Liver (tissue), 9 donors: ENCODE measurements around the gene PGAP3. TPM values are rescaled to one million over a fixed set of nuclear protein-coding genes. Genes with fewer than 3 reads are reported as not detected.

Experiments
- DNase-seq: peaks from one replicate; pipeline ENCODE4 v3.0.0-alpha.2; 2017; ENCODE audit warnings: low spot score
- H3K27ac ChIP-seq, 2 donors: one replicate each; pipeline ENCODE4 v1.7.0; 2013; ENCODE audit warnings: inconsistent platforms in 2 of 2, low read length in 2 of 2, control low read depth in 1 of 2, low read depth in 1 of 2, mild to moderate bottlenecking in 1 of 2
- H3K27me3 ChIP-seq, 4 donors: one replicate each; pipeline versions ENCODE4 v1.6.1 to v1.7.0; 2013; ENCODE audit warnings: low read length in 3 of 4, inconsistent platforms in 1 of 4, mild to moderate bottlenecking in 1 of 4, moderate library complexity in 1 of 4; ENCODE audit not compliant: control insufficient read depth in 4 of 4, insufficient read depth in 4 of 4
- H3K36me3 ChIP-seq, 4 donors: one replicate each; pipeline versions ENCODE4 v1.6.1 to v1.7.0; 2013; ENCODE audit warnings: low read length in 3 of 4, mild to moderate bottlenecking in 3 of 4, low read depth in 1 of 4, moderate library complexity in 1 of 4; ENCODE audit not compliant: control insufficient read depth in 4 of 4, insufficient read depth in 3 of 4
- H3K4me1 ChIP-seq, 4 donors: one replicate each; pipeline versions ENCODE4 v1.6.1 to v1.7.0; 2013; ENCODE audit warnings: low read length in 3 of 4, mild to moderate bottlenecking in 3 of 4, moderate library complexity in 1 of 4; ENCODE audit not compliant: control insufficient read depth in 4 of 4, insufficient read depth in 4 of 4
- H3K4me3 ChIP-seq, 3 donors: one replicate each; pipeline versions ENCODE4 v1.6.1 to v1.7.0; 2013; ENCODE audit warnings: low read length in 3 of 3, control low read depth in 1 of 3, low read depth in 1 of 3, mild to moderate bottlenecking in 1 of 3
- H3K9ac ChIP-seq, 2 donors: one replicate each; pipeline ENCODE4 v1.7.0; 2013; ENCODE audit warnings: low read length in 2 of 2, mild to moderate bottlenecking in 2 of 2, moderate library complexity in 2 of 2, control low read depth in 1 of 2, low read depth in 1 of 2
- H3K9me3 ChIP-seq, 4 donors: one replicate each; pipeline versions ENCODE4 v1.6.1 to v1.7.0; 2013; ENCODE audit warnings: low read length in 3 of 4; ENCODE audit not compliant: control insufficient read depth in 4 of 4
- ATF3 ChIP-seq: IDR thresholded peaks from 2 replicates; pipeline ENCODE4 v1.6.1; 2016; ENCODE audit warnings: antibody characterized with exemption
- CTCF ChIP-seq: fragments of 150-350 bp; IDR thresholded peaks from 2 replicates; pipeline ENCODE4 v1.5.1; 2017; ENCODE audit warnings: improper control_type of control experiment, low read depth, low read length; ENCODE audit not compliant: missing input control
- EGR1 ChIP-seq, 2 donors: IDR thresholded peaks; 2 replicates each; pipeline ENCODE4 v1.6.1; 2016 to 2018; ENCODE audit warnings: antibody characterized with exemption in 2 of 2, low read depth in 2 of 2
- FOXA1 ChIP-seq: IDR thresholded peaks from 2 replicates; pipeline ENCODE4 v1.6.1; 2016; ENCODE audit warnings: antibody characterized with exemption
- FOXA2 ChIP-seq: IDR thresholded peaks from 2 replicates; pipeline ENCODE4 v1.6.1; 2016; ENCODE audit warnings: antibody characterized with exemption
- HNF4A ChIP-seq, 2 donors: conservative IDR thresholded peaks; 2 replicates each; pipeline ENCODE4 v1.6.1; 2016; ENCODE audit warnings: antibody characterized with exemption in 2 of 2, mild to moderate bottlenecking in 2 of 2
- HNF4G ChIP-seq: IDR thresholded peaks from 2 replicates; pipeline ENCODE4 v1.6.1; 2016; ENCODE audit warnings: antibody characterized with exemption
- JUND ChIP-seq, 2 donors: IDR thresholded peaks; 2 replicates each; pipeline ENCODE4 v1.6.1; 2016; ENCODE audit warnings: antibody characterized with exemption in 2 of 2
- MAX ChIP-seq: IDR thresholded peaks from 2 replicates; pipeline ENCODE4 v1.6.1; 2016; ENCODE audit warnings: antibody characterized with exemption
- NR2F2 ChIP-seq: IDR thresholded peaks from 2 replicates; pipeline ENCODE4 v1.6.1; 2016; ENCODE audit warnings: antibody characterized with exemption
- RAD21 ChIP-seq, 2 donors: IDR thresholded peaks; 2 replicates each; pipeline ENCODE4 v1.6.1; 2016; ENCODE audit warnings: antibody characterized with exemption in 2 of 2, mild to moderate bottlenecking in 2 of 2
- REST ChIP-seq: IDR thresholded peaks from 2 replicates; pipeline ENCODE4 v1.6.1; 2016; ENCODE audit warnings: antibody characterized with exemption, mild to moderate bottlenecking
- RXRA ChIP-seq, 2 donors: IDR thresholded peaks; 2 replicates each; pipeline ENCODE4 v1.6.1; 2017 to 2018; ENCODE audit warnings: antibody characterized with exemption in 2 of 2, mild to moderate bottlenecking in 1 of 2
- SP1 ChIP-seq: IDR thresholded peaks from 2 replicates; pipeline ENCODE4 v1.6.1; 2018; ENCODE audit warnings: antibody characterized with exemption, mild to moderate bottlenecking
- TAF1 ChIP-seq: conservative IDR thresholded peaks from 2 replicates; pipeline ENCODE4 v1.6.1; 2016; ENCODE audit warnings: antibody characterized with exemption, mild to moderate bottlenecking
- YY1 ChIP-seq: IDR thresholded peaks from 2 replicates; pipeline ENCODE4 v1.6.1; 2016; ENCODE audit warnings: antibody characterized with exemption, mild to moderate bottlenecking
- ZBTB33 ChIP-seq: IDR thresholded peaks from 2 replicates; pipeline ENCODE4 v1.6.1; 2016; ENCODE audit warnings: antibody characterized with exemption
- WGBS: extraction: QIAGEN DNeasy Blood & Tissue Kit; methylation state at CpG from one replicate; pipeline ENCODE4 v1.1.7; 2013; 5-methylcytosine and 5-hydroxymethylcytosine counted together
- polyA plus RNA-seq, 2 donors: library from polyadenylated mRNA; stranded (reverse) in 1 of 2; unstranded in 1 of 2; fragments of 200-250 nt in 1 of 2; fragments of >200 nt in 1 of 2; fragmentation: Nextera tagmentation in 1 of 2; extraction: Ambion mirVana in 1 of 2; gene quantifications; one replicate each; pipeline versions ENCODE4 v1.2.1 to v1.2.3, GENCODE V29; 2013 to 2015
- total RNA-seq, 2 donors: library from RNA; depleted of rRNA; stranded (reverse); fragments of >200 nt; gene quantifications; one replicate each; pipeline ENCODE4 v1.2.3, GENCODE V29; 2014
- donor health status: healthy.
- donor health status: healthy.
- donor health status: healthy.
- donor health status: healthy.
- donor health status: healthy.

Gene PGAP3
- total and polyA plus RNA-seq, 4 donors: 7.9 to 19.5 (median 14.0) TPM

GRCh38 chr17:39667945-39668924 is 19.6 kb downstream of the PGAP3 start, which contains the start of gene PNMT:
PNMT (plus strand) TSS chr17:39668453; CDS start chr17:39668476, 23 bp downstream.
- Histone ChIP-seq H3K9ac (peak within 1 kb of the TSS in 1 of 2 donors; percentile 2), H3K27ac (no peak within 1 kb of the TSS), H3K4me3 (peak within 1 kb of the TSS in 1 of 3 donors; percentile 34), H3K9me3 (no peaks in the 10 kb centered on the region), H3K27me3 (no peaks in the 10 kb centered on the region), H3K36me3 (no peaks in the 10 kb centered on the region), H3K4me1 (peaks cover 27 to 54% (median 43%) of the 10 kb centered on the region in 4 donors)
- TF ChIP-seq CTCF: peak; percentile 50
- TF ChIP-seq ZBTB33: no peak
- no peak for TF ChIP-seq HNF4A (conservative IDR thresholded peaks at IDR 0.05)
- TF ChIP-seq RAD21 (IDR thresholded peaks at IDR 0.05): peak; percentile 48 to 73
- WGBS: 4% methylated on average over 85 of the region's 85 CpGs
- peak; percentile 82 for DNase-seq

GRCh38 chr17:39667262-39667944 is 20.5 kb downstream of the PGAP3 start:
- Histone ChIP-seq H3K27ac (no peak overlapping the region), H3K4me1 (peaks cover 29 to 62% (median 51%) of the 10 kb centered on the region in 4 donors)
- peak; percentile 74 for DNase-seq

More at GRCh38 chr17:39667262-39667944, 20.5 kb downstream of the PGAP3 start:
- Histone ChIP-seq H3K36me3 (no peaks in the 10 kb centered on the region), H3K4me3 (no peak overlapping the region), H3K9ac (no peak overlapping the region), H3K27me3 (no peaks in the 10 kb centered on the region), H3K9me3 (no peaks in the 10 kb centered on the region)
- TF ChIP-seq HNF4A (conservative IDR thresholded peaks at IDR 0.05) (no peak), HNF4G (no peak), SP1 (no peak), NR2F2 (no peak), TAF1 (no peak), RXRA (IDR thresholded peaks at IDR 0.05) (no peak), RAD21 (IDR thresholded peaks at IDR 0.05) (no peak), ZBTB33 (no peak), MAX (no peak), CTCF (no peak), FOXA2 (no peak), YY1 (no peak), FOXA1 (no peak), JUND (IDR thresholded peaks at IDR 0.05) (no peak), EGR1 (IDR thresholded peaks at IDR 0.05; ENCODE audit: low read depth in 2 of 2) (no peak), REST (no peak), ATF3 (no peak)
- WGBS: 13% methylated on average over 49 of the region's 49 CpGs
